NCI-H128 (cell line): Measurements from ENCODE around the gene SMPX.
"Not testable (repeated sequence)": the region's sequence is repeated elsewhere in the genome, so short reads cannot be mapped to it uniquely, and the experiment has no call there.

ENCODE experiments used
- DNase-seq: peaks from one replicate; lab custom pipeline; 2025; ENCODE audit not compliant: unreplicated experiment; lab: John Stamatoyannopoulos, UW

SMPX gene

GRCh38 chrX:21757960-21758359 is at the start of gene SMPX:
TSS of gene SMPX (minus strand) at chrX:21758116. CDS start at chrX:21754290, 3,826 bp downstream.
- DNase-seq, result no peak

- no peak for DNase-seq
Observed at GRCh38 chrX:21806691-21807090, 48.8 kb upstream of the SMPX start.

- DNase-seq, result no peak
Observed at GRCh38 chrX:21802839-21803238, 44.9 kb upstream of the SMPX start.

- DNase-seq, result no peak
Observed at GRCh38 chrX:21802054-21802670, 44.2 kb upstream of the SMPX start.

GRCh38 chrX:21800344-21800770 is 42.4 kb upstream of the SMPX start:
- no peak for DNase-seq

- DNase-seq, result no peak
Observed at GRCh38 chrX:21799767-21800166, 41.9 kb upstream of the SMPX start.

GRCh38 chrX:21798677-21799219 is 40.8 kb upstream of the SMPX start:
- DNase-seq, result no peak

- DNase-seq, result no peak
Observed at GRCh38 chrX:21781976-21782375, 24.1 kb upstream of the SMPX start.

GRCh38 chrX:21781525-21781924 is 23.6 kb upstream of the SMPX start:
- DNase-seq, result no peak

- DNase-seq, result no peak
Observed at GRCh38 chrX:21779095-21779494, 21.2 kb upstream of the SMPX start.

GRCh38 chrX:21778236-21778635 is 20.3 kb upstream of the SMPX start:
- no peak for DNase-seq

GRCh38 chrX:21775128-21775527 is 17.2 kb upstream of the SMPX start:
- not testable (repeated sequence) for DNase-seq

- not testable (repeated sequence) for DNase-seq
Observed at GRCh38 chrX:21773036-21773435, 15.1 kb upstream of the SMPX start.

GRCh38 chrX:21770631-21771321 is 12.9 kb upstream of the SMPX start:
- DNase-seq, result no peak

GRCh38 chrX:21766101-21766500 is 8.2 kb upstream of the SMPX start:
- no peak for DNase-seq

- DNase-seq, result no peak
Observed at GRCh38 chrX:21764008-21764407, 6.1 kb upstream of the SMPX start.

GRCh38 chrX:21758488-21758887 is 572 bp upstream of the SMPX start:
- DNase-seq, result no peak

GRCh38 chrX:21756785-21757529 is 959 bp downstream of the SMPX start:
- no peak for DNase-seq

- DNase-seq, result no peak
Observed at GRCh38 chrX:21749924-21750323, 8.0 kb downstream of the SMPX start.

GRCh38 chrX:21748235-21748634 is 9.7 kb downstream of the SMPX start:
- no peak for DNase-seq

- no peak for DNase-seq
Observed at GRCh38 chrX:21747558-21747957, 10.4 kb downstream of the SMPX start.

- DNase-seq, result no peak
Observed at GRCh38 chrX:21745756-21746155, 12.2 kb downstream of the SMPX start.
